Measurements from ENCODE around the gene DEFB131A.
"Not testable (repeated sequence)": the region's sequence is repeated elsewhere in the genome, so short reads cannot be mapped to it uniquely, and the experiment has no call there.

Gene DEFB131A

GRCh38 chr4:9483682-9484081 is 39.5 kb downstream of the DEFB131A start:
- H3K27ac Mint-ChIP-seq, H3K27me3 Mint-ChIP-seq, H3K9me3 Mint-ChIP-seq, H3K4me1 Mint-ChIP-seq, ATAC-seq, H3K4me3 Mint-ChIP-seq, DNase-seq: not testable (repeated sequence)

DNA sequence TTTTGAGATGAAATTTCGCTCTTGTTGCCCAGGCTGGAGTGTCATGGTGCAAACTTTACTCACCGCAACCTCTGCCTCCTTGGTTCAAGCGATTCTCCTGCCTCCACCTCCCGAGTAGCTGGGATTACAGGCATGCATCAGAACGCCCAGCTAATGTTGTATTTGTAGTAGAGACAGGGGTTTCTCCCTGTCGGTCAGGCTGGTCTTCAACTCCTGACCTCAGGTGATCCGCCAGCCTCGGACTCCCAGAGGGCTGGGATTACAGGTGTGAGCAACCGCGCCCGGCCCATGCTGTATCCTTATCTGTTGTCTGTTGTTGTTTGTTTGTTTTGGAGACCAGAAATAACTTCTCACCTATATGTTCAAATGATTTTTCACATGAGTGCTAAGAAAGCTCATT is 42.7 kb downstream of the DEFB131A start:
- H3K27me3 Mint-ChIP-seq, H3K4me1 Mint-ChIP-seq, H3K9me3 Mint-ChIP-seq, DNase-seq, H3K4me3 Mint-ChIP-seq, ATAC-seq: not testable (repeated sequence)
- H3K27ac Mint-ChIP-seq = peak overlapping the region in 1 of 2 donors; percentile 55

- not testable (repeated sequence) for H3K27me3 Mint-ChIP-seq, ATAC-seq, H3K27ac Mint-ChIP-seq, H3K4me3 Mint-ChIP-seq, H3K9me3 Mint-ChIP-seq, DNase-seq, H3K4me1 Mint-ChIP-seq
These were observed 44.6 kb downstream of the DEFB131A start for GRCh38 chr4:9488796-9489195.

GRCh38 chr4:9490496-9490895 is 46.3 kb downstream of the DEFB131A start:
- H3K27me3 Mint-ChIP-seq, ATAC-seq, H3K4me3 Mint-ChIP-seq, H3K27ac Mint-ChIP-seq, H3K4me1 Mint-ChIP-seq, DNase-seq, H3K9me3 Mint-ChIP-seq: not testable (repeated sequence)

- H3K9me3 Mint-ChIP-seq, H3K27ac Mint-ChIP-seq, DNase-seq, H3K4me3 Mint-ChIP-seq, H3K4me1 Mint-ChIP-seq: not testable (repeated sequence)
- ATAC-seq = peak; percentile 23
- peaks cover 13% of the 10 kb centered on the region for H3K27me3 Mint-ChIP-seq
These were observed 46.8 kb downstream of the DEFB131A start for GRCh38 chr4:9490986-9491385.

- H3K4me1 Mint-ChIP-seq, H3K4me3 Mint-ChIP-seq, DNase-seq, H3K27ac Mint-ChIP-seq, H3K9me3 Mint-ChIP-seq: not testable (repeated sequence)
- peak; percentile 7 for ATAC-seq
- H3K27me3 Mint-ChIP-seq = peaks cover 37% of the 10 kb centered on the region
These were observed 49.4 kb downstream of the DEFB131A start for GRCh38 chr4:9493589-9493988.

GRCh38 chr4:9494256-9495035 is 50.2 kb downstream of the DEFB131A start:
- DNase-seq, H3K4me3 Mint-ChIP-seq, H3K4me1 Mint-ChIP-seq, ATAC-seq, H3K9me3 Mint-ChIP-seq, H3K27ac Mint-ChIP-seq: not testable (repeated sequence)
- peaks cover 45% of the 10 kb centered on the region for H3K27me3 Mint-ChIP-seq

- peaks cover 52% of the 10 kb centered on the region for H3K27me3 Mint-ChIP-seq
- H3K27ac Mint-ChIP-seq, H3K4me3 Mint-ChIP-seq, H3K9me3 Mint-ChIP-seq, H3K4me1 Mint-ChIP-seq, ATAC-seq: not testable (repeated sequence)
- DNase-seq = peak; percentile 74 to 80
These were observed 51.2 kb downstream of the DEFB131A start for GRCh38 chr4:9495443-9495842.

- H3K4me1 Mint-ChIP-seq, H3K9me3 Mint-ChIP-seq, H3K27ac Mint-ChIP-seq, DNase-seq, ATAC-seq: not testable (repeated sequence)
- Mint-ChIP-seq H3K27me3 (peaks cover 52% of the 10 kb centered on the region), H3K4me3 (peak overlapping the region; percentile 37 to 45)
These were observed 53.6 kb downstream of the DEFB131A start for GRCh38 chr4:9497575-9498467.

DNA sequence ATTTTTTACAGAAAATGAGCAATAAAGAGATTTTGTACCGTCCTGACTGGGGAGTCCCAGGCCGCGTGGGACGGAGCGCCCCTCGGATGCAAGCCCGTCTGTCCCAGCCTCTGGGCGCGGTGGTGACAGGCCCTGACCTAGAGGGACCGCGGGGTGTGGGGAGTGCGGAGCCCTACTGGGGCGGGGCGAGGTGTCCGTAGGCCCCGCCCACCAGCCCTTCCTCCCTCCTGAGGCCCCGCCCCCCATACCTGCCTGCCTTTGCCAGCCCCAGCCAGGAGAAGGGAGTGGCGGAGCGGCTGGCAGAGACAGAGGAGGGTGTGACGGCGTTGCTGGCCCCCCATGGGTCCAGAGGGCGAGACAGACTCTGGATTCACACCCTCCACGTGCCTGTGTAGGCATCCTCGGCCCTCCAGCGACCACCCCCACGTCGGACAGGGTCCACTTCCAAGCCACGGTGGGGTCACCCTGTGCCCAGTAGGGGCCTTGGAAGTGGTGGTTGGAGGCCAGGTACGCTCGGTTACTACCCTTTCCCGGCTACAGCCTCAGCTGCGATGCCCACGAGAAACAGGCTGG is 54.3 kb downstream of the DEFB131A start:
- DNase-seq, H3K4me1 Mint-ChIP-seq, ATAC-seq, H3K9me3 Mint-ChIP-seq, H3K27ac Mint-ChIP-seq: not testable (repeated sequence)
- Mint-ChIP-seq H3K4me3 (peak overlapping the region; percentile 37 to 45), H3K27me3 (peaks cover 51% of the 10 kb centered on the region)

GRCh38 chr4:9499974-9500487 is 55.8 kb downstream of the DEFB131A start:
- not testable (repeated sequence) for DNase-seq, H3K4me3 Mint-ChIP-seq, H3K27ac Mint-ChIP-seq, ATAC-seq, H3K9me3 Mint-ChIP-seq, H3K4me1 Mint-ChIP-seq
- peaks cover 43% of the 10 kb centered on the region for H3K27me3 Mint-ChIP-seq
